HCT116 (cell line): ENCODE measurements around the gene BDH2. TPM values are rescaled to one million over a fixed set of nuclear protein-coding genes. Genes with fewer than 3 reads are reported as not detected.
A peak's percentile ranks its signal among the peaks of the same experiment; 100 is the strongest.

Experiments used
- ATAC-seq: fragments of 200-7000 bp; cut with Tn5 transposase; 2 replicates; pipeline ENCODE4 v1.9.1; 2020; ENCODE audit warnings: mild to moderate bottlenecking, moderate library complexity
- BruUV-seq: library from RNA; stranded (reverse); fragments of 400-500 nt; replicated peaks from 2 replicates; lab custom pipeline; 2021; lab: Mats Ljungman, UMichigan
- CTCF ChIA-PET: fragments of 300-600 bp; sonication (Branson Sonifier 250); formaldehyde crosslinking; loops from one replicate; lab custom pipeline; 2021; ENCODE audit warnings: antibody characterized with exemption; lab: Charles Lee
- POLR2A ChIA-PET: fragments of 300-600, 350-600 bp; sonication (Branson Sonifier 250); formaldehyde crosslinking; loops from one replicate; lab custom pipeline; 2021; ENCODE audit warnings: antibody characterized with exemption; lab: Charles Lee
- RAD21 ChIA-PET, 2 experiments: fragments of 300-600 bp; sonication (Branson Sonifier 250); formaldehyde crosslinking; loops; one replicate each; lab custom pipeline; 2023; ENCODE audit warnings: low total read pairs in 2 of 2; ENCODE audit not compliant: uncharacterized antibody in 2 of 2, unreplicated experiment in 2 of 2, low non-redundant PET in 1 of 2; lab: Charles Lee
- DNase-seq: peaks from one replicate; pipeline ENCODE4 v3.0.0-alpha.2; 2010; ENCODE audit warnings: low read depth, low spot score
- H2AFZ ChIP-seq: fragments of 200-600 bp; shearing (Covaris generic), sonication (generic); 2 replicates; pipeline ENCODE4 v1.6.1; 2017; ENCODE audit warnings: low read depth, mixed run types, mixed read lengths, antibody characterized with exemption, low read length; ENCODE audit not compliant: poor library complexity, severe bottlenecking
- H3K27ac ChIP-seq: 2 replicates; pipeline ENCODE4 v1.5.1; 2012; ENCODE audit warnings: low read depth, low read length
- H3K27me3 ChIP-seq: fragments of 200-600 bp; sonication (generic); 2 replicates; pipeline ENCODE4 v1.6.1; 2016; ENCODE audit warnings: mixed run types, low read length, mixed read lengths; ENCODE audit not compliant: insufficient read depth
- H3K36me3 ChIP-seq, 2 experiments: fragments of 200-500 bp in 1 of 2; fragments of 200-600 bp in 1 of 2; sonication (Bioruptor generic) in 1 of 2; sonication (generic) in 1 of 2; 2 replicates each; pipeline versions ENCODE4 v1.5.1 to v1.6.1; 2014 to 2016; ENCODE audit warnings: low read length in 2 of 2, inconsistent platforms in 1 of 2, mixed read lengths in 1 of 2, mixed run types in 1 of 2; ENCODE audit not compliant: insufficient read depth in 2 of 2, control insufficient read depth in 1 of 2
- H3K4me1 ChIP-seq, 2 experiments: fragments of 200-600 bp in 1 of 2; sonication (generic) in 1 of 2; 2 replicates each; pipeline versions ENCODE4 v1.5.1 to v1.6.1; 2012 to 2017; ENCODE audit warnings: low read length in 2 of 2, inconsistent platforms in 1 of 2, mild to moderate bottlenecking in 1 of 2, mixed read lengths in 1 of 2, mixed run types in 1 of 2, moderate library complexity in 1 of 2; ENCODE audit not compliant: insufficient read depth in 2 of 2, control insufficient read depth in 1 of 2
- H3K4me2 ChIP-seq: fragments of 200-600 bp; sonication (generic); 2 replicates; pipeline ENCODE4 v1.6.1; 2017; ENCODE audit warnings: mixed run types, low read length, mixed read lengths
- H3K4me3 ChIP-seq, 2 experiments: fragments of 200-600 bp in 1 of 2; sonication (generic) in 1 of 2; replicated peaks in 1 of 2; 2 replicates each; pipeline ENCODE4 v1.5.1; 2011 to 2016; ENCODE audit warnings: low read length in 2 of 2, control low read depth in 1 of 2, low read depth in 1 of 2, mild to moderate bottlenecking in 1 of 2, mixed read lengths in 1 of 2, mixed run types in 1 of 2
- H3K79me2 ChIP-seq: fragments of 200-600 bp; sonication (generic); 2 replicates; pipeline ENCODE4 v1.6.1; 2017; ENCODE audit warnings: mild to moderate bottlenecking, mixed run types, low read length, moderate library complexity, mixed read lengths; ENCODE audit not compliant: insufficient read depth
- H3K9ac ChIP-seq: fragments of 200-600 bp; sonication (generic); 2 replicates; pipeline ENCODE4 v1.6.1; 2016; ENCODE audit warnings: low read length, mixed read lengths
- H3K9me2 ChIP-seq: fragments of 200-600 bp; sonication (generic), shearing (Covaris generic); 2 replicates; pipeline ENCODE4 v1.6.1; 2017; ENCODE audit warnings: mixed run types, mild to moderate bottlenecking, moderate library complexity; ENCODE audit not compliant: insufficient read depth
- H3K9me3 ChIP-seq, 2 experiments: fragments of 200-500 bp in 1 of 2; fragments of 200-600 bp in 1 of 2; sonication (Bioruptor generic) in 1 of 2; sonication (generic) in 1 of 2; 2 replicates each; pipeline ENCODE4 v1.6.1; 2014 to 2017; ENCODE audit warnings: low read length in 2 of 2, mixed read lengths in 2 of 2, inconsistent platforms in 1 of 2, low read depth in 1 of 2, mild to moderate bottlenecking in 1 of 2, mixed run types in 1 of 2, moderate library complexity in 1 of 2; ENCODE audit not compliant: control insufficient read depth in 1 of 2, insufficient read depth in 1 of 2
- H4K20me1 ChIP-seq: fragments of 200-600 bp; sonication (generic), shearing (Covaris generic); 2 replicates; pipeline ENCODE4 v1.6.1; 2017; ENCODE audit warnings: mixed run types, mild to moderate bottlenecking, moderate library complexity; ENCODE audit not compliant: insufficient read depth
- CBX3 ChIP-seq: IDR thresholded peaks from 2 replicates; pipeline ENCODE4 v1.6.1; 2012; ENCODE audit warnings: low read depth
- CEBPB ChIP-seq: IDR thresholded peaks from 2 replicates; pipeline ENCODE4 v1.6.1; 2012; ENCODE audit warnings: low read depth
- CTCF ChIP-seq, 3 experiments: fragments of 200-600 bp in 1 of 3; sonication (generic) in 1 of 3; IDR thresholded peaks in 2 of 3; conservative IDR thresholded peaks in 1 of 3; 2 replicates each; pipeline ENCODE4 v1.5.1; 2012 to 2017; ENCODE audit warnings: low read depth in 2 of 3, low read length in 2 of 3, antibody characterized with exemption in 1 of 3, borderline replicate concordance in 1 of 3, control low read depth in 1 of 3, mild to moderate bottlenecking in 1 of 3, mixed read lengths in 1 of 3, mixed run types in 1 of 3, moderate library complexity in 1 of 3; ENCODE audit not compliant: insufficient read depth in 1 of 3
- EZH2 ChIP-seq: fragments of 200-600 bp; sonication (generic); IDR thresholded peaks from 2 replicates; pipeline ENCODE4 v1.6.1; 2017; ENCODE audit warnings: antibody characterized with exemption, mixed run types
- EZH2phosphoT487 ChIP-seq: fragments of 200-600 bp; IDR thresholded peaks from 2 replicates; pipeline ENCODE4 v1.6.1; 2018; ENCODE audit warnings: antibody characterized with exemption, borderline replicate concordance
- FOSL1 ChIP-seq: IDR thresholded peaks from 2 replicates; pipeline ENCODE4 v1.6.1; 2012; ENCODE audit warnings: low read depth
- POLR2A ChIP-seq: IDR thresholded peaks from 2 replicates; pipeline ENCODE4 v1.7.0; 2011; ENCODE audit warnings: borderline replicate concordance; ENCODE audit not compliant: insufficient read depth, insufficient read length; ENCODE audit errors: extremely low read depth
- RAD21 ChIP-seq: IDR thresholded peaks from 2 replicates; pipeline ENCODE4 v1.6.1; 2012; ENCODE audit warnings: low read depth, mild to moderate bottlenecking
- SP1 ChIP-seq: IDR thresholded peaks from 2 replicates; pipeline ENCODE4 v1.6.1; 2012; ENCODE audit warnings: low read depth
- intact Hi-C: fragments of 100-400 bp; cut with micrococcal nuclease; formaldehyde crosslinking; loops from 2 replicates; pipeline ENCODE4 v1.10.0; 2022
- total RNA-seq: library from RNA; stranded (reverse); gene quantifications from one replicate; pipeline ENCODE4 v1.2.1, GENCODE V29; 2021; ENCODE audit not compliant: unreplicated experiment

The BDH2 gene
- total RNA-seq, 1 experiment from 2014 or later, result 5.0 TPM

- no peaks in the 10 kb centered on the region for H3K79me2 ChIP-seq
- no peak overlapping the region for H3K27ac ChIP-seq
- no peaks in the 10 kb centered on the region; a peak in 1 of 4 replicates for H3K36me3 ChIP-seq
- H3K9me3 ChIP-seq, result no peaks in the 10 kb centered on the region
- H3K27me3 ChIP-seq, result no peaks in the 10 kb centered on the region
- no peak overlapping the region for H3K4me2 ChIP-seq
- no peak for TF ChIP-seq SP1
- no peak for TF ChIP-seq EZH2
- peak; percentile 65 for TF ChIP-seq RAD21
- peak; percentile 28 to 74 (median 73); a peak in 5 of 6 replicates for TF ChIP-seq CTCF (IDR thresholded peaks at IDR 0.05 in 2 of 3, conservative IDR thresholded peaks at IDR 0.05 in 1 of 3; ENCODE audit: borderline replicate concordance in 1 of 3, insufficient read depth in 1 of 3, low read depth in 2 of 3, low read length in 2 of 3)
- H3K9me2 ChIP-seq, result no peaks in the 10 kb centered on the region
- no peak overlapping the region for H3K4me3 ChIP-seq
- peak; percentile 24 for DNase-seq
- ChIA-PET POLR2A (no interaction called here), CTCF (interaction anchor here (0.9 to 2.1 kb wide), 3 partner anchors 14 to 412 kb away, joined by 3 to 15 read pairs (median 3); no protein-coding TSS in a partner anchor), RAD21 (interaction anchor here (1.0 to 1.7 kb wide), 2 partner anchors 412 kb away, joined by 3 to 7 read pairs; no protein-coding TSS in a partner anchor)
- BruUV-seq, result no TSS peak
- no peaks in the 10 kb centered on the region; the same call in 1 of the 2 replicates for H4K20me1 ChIP-seq
- H3K4me1 ChIP-seq, result no peaks in the 10 kb centered on the region
- no peak overlapping the region for H2AFZ ChIP-seq
- intact Hi-C loops, result loop anchor here (5.0 kb wide), 1 partner anchor 60 kb away; no protein-coding TSS in a partner anchor
- H3K9ac ChIP-seq, result no peak overlapping the region
- peak; percentile 98 for ATAC-seq
These were observed 67.1 kb downstream of the BDH2 start for GRCh38 chr4:103032574-103032973.

- no peak for DNase-seq
- POLR2A ChIA-PET, result no interaction called here
- intact Hi-C loops, result loop anchor here (5.0 kb wide), 1 partner anchor 62 kb away; no protein-coding TSS in a partner anchor
These were observed 68.8 kb downstream of the BDH2 start for GRCh38 chr4:103030791-103031190.

More at GRCh38 chr4:103030791-103031190, 68.8 kb downstream of the BDH2 start:
- no peak for ATAC-seq
- TF ChIP-seq CEBPB, result no peak
- TF ChIP-seq EZH2phosphoT487, result no peak
- no peak for TF ChIP-seq CBX3
- no peak for TF ChIP-seq POLR2A
- no peak for TF ChIP-seq FOSL1
- ChIA-PET CTCF (no interaction called here), RAD21 (no interaction called here)
- Histone ChIP-seq H3K9me3 (no peaks in the 10 kb centered on the region), H3K4me1 (no peaks in the 10 kb centered on the region), H3K4me2 (no peak overlapping the region), H3K27ac (no peak overlapping the region), H3K9me2 (no peaks in the 10 kb centered on the region), H3K79me2 (no peaks in the 10 kb centered on the region), H3K27me3 (no peaks in the 10 kb centered on the region), H2AFZ (no peak overlapping the region), H4K20me1 (no peaks in the 10 kb centered on the region; the same call in 1 of the 2 replicates), H3K36me3 (no peaks in the 10 kb centered on the region), H3K9ac (no peak overlapping the region), H3K4me3 (no peak overlapping the region)
- no TSS peak for BruUV-seq
